A549 (cell line): Measurements from ENCODE around the gene SLC22A2.

Experiments used
- CTCF ChIP-seq: fragments of >200 bp; sonication (Bioruptor Twin); formaldehyde crosslinking; IDR thresholded peaks from 3 replicates; pipeline ENCODE4 v1.5.1; 2016
- EP300 ChIP-seq, 2 experiments: fragments of >200 bp; sonication (Bioruptor Twin); formaldehyde crosslinking; IDR thresholded peaks; 2 replicates in 1 of 2; 3 replicates in 1 of 2; pipeline ENCODE4 v1.6.1; 2016 to 2017
- NFE2L2 ChIP-seq: fragments of 150-350 bp; conservative IDR thresholded peaks from 2 replicates; pipeline ENCODE4 v1.6.1; 2014; ENCODE audit warnings: low read length
- POLR2A ChIP-seq: IDR thresholded peaks from 2 replicates; pipeline ENCODE4 v1.6.1; 2012; ENCODE audit warnings: mild to moderate bottlenecking, low read length
- RAD21 ChIP-seq, 2 experiments: fragments of >200 bp in 1 of 2; sonication (Bioruptor Twin) in 1 of 2; formaldehyde crosslinking in 1 of 2; IDR thresholded peaks in 1 of 2; conservative IDR thresholded peaks in 1 of 2; 2 replicates in 1 of 2; 3 replicates in 1 of 2; pipeline ENCODE4 v1.6.1; 2012 to 2018; ENCODE audit warnings: inconsistent platforms in 1 of 2

- no peak for TF ChIP-seq POLR2A
- no peak for TF ChIP-seq EP300 (IDR thresholded peaks at IDR 0.05)
- no peak for TF ChIP-seq CTCF
- TF ChIP-seq RAD21 (conservative IDR thresholded peaks at IDR 0.05 in 1 of 2, IDR thresholded peaks at IDR 0.05 in 1 of 2) = no peak
- TF ChIP-seq NFE2L2 = no peak
Observed at GRCh38 chr6:160282444-160282843, 23.8 kb upstream of the SLC22A2 start.
